ENCODE results near the gene LGALS8.
"Not testable (repeated sequence)": the region's sequence is repeated elsewhere in the genome, so short reads cannot be mapped to it uniquely, and the experiment has no call there.

The LGALS8 gene

DNA sequence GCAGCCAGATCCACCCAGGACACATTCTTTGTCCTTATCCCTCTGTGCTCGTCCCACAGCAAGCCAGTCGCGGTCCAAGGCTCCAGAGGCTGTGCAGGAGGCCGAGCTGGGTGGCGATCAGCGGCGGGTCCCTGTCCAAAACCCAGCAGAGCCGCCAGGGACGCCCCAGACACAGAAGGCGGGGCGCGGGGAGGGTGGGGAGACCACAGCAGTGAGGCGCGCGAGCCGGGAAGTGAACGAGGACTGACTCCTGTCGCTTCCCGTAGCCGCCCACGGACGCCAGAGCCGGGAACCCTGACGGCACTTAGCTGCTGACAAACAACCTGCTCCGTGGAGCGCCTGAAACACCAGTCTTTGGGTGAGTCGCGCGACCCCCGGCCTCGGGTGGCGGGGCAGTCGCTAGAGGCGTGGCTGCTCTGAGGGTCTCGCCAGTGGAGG is at the start of gene LGALS8:
TSS of gene LGALS8 (plus strand) at position 279 of the 438 bp plus-strand sequence. CDS start 2,089 bp downstream, outside the sequence.
- peak; percentile 67 to 76 for DNase-seq (ENCODE audit: low read depth in 2 of 2)

DNA sequence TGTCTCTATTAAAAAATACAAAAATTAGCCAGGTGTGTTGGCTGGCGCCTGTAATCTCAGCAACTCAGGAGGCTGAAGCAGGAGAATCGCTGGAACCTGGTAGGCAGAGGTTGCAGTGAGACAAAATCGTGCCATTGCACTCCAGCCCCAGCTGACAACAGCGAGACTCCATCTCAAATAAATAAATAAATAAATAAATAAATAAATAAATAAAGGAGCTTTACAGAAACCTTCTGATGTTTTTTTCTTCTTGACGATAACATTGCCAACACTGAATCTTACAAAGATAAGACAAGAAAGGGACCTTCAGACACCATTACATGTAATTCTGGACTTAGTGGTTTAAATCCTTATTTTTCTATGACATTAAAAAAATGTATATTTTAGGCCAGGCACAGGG is 47.8 kb upstream of the LGALS8 start:
- DNase-seq (ENCODE audit: low read depth in 2 of 2), result no peak

DNA sequence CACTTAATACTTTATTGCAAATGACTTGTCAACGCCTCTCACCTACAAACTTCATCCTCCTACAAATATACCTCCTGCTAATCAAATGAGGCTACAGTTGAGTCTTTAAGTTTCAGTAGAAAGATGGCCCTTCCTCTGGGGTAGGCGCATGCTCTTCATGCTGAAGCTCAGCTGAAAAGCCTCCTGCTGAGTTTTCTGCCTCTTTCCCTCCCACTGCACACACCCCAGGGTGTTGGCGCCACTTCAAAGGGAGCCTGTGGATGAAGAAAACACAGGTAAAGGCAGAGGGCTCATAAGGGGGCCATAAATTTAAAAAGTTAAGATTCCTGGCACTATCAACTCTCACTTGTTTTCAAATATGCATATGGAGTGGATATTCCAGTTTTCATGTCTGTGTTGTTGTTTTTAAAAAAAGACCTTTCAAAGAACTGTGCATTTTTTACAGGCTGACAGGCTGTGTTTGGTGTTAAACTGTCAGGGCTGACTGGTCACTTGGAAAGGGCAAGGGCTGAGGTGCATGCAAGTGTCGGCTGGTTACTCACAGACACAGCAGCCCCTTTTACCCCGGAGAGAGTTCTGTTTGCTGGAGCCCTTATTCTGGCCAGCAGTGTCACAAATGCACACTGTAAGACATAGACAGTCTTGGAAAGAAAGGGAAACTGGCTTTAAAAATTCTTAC is 42.9 kb upstream of the LGALS8 start:
- DNase-seq (ENCODE audit: low read depth in 2 of 2), result no peak

DNA sequence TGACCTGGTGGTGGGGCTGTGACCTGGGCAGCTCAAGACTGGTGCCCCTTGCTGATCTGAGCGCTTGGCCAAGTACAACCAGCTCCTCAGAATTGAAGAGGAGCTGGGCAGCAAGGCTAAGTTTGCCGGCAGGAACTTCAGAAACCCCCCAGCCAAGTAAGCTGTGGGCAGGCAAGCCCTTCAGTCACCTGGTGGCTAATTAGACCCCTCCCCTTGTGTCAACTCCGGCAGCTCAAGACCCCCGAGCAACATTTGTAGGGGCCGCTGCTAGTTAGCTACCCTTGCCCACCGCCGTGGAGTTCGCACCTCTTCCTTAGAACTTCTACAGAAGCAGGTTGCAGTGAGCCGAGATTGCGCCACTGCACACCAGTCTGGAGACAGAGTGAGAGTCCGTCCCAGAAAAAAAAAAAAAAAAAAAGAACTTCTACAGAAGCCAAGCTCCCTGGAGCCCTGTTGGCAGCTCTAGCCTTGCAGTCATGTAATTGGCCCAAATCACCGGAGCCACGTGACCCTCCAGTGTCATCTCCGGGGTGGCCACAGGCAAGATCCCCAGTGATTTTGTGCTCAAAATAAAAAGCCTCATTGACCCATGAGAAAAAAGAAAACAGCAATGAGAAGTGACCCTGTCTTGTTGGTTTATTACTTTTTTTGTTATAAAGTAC is 39.3 kb upstream of the LGALS8 start:
- no peak for DNase-seq (ENCODE audit: low read depth in 2 of 2)

DNA sequence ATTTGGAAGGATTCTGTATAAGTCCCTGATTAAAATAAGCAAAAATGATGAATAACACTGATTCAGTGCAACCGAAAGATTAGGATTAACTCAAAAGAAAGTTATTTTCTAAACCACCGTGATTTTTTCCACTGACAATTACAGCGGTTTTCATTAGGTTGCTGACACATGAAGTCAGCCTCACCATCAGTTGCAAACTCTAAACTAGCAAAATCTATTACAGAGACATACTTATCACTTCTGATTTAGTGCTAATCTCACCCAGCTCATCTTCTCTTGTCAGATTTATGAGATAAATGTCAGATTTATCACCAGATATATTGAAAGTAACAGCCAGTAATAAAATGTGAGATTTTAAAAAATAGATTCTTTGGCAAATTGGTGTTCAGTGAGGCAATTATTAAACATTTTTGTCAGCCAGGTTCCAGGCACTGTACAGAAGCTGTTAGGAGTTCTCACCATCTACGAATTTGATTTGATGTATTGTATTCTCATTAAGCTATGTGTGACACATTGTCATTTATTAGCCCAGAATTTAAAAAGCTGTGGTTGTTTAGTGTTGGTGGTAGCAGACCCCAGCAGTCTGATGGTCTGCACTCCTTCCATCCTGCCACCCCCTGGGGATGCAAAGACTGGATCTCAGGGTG is 37.3 kb upstream of the LGALS8 start:
- DNase-seq (ENCODE audit: low read depth in 2 of 2), result no peak

DNA sequence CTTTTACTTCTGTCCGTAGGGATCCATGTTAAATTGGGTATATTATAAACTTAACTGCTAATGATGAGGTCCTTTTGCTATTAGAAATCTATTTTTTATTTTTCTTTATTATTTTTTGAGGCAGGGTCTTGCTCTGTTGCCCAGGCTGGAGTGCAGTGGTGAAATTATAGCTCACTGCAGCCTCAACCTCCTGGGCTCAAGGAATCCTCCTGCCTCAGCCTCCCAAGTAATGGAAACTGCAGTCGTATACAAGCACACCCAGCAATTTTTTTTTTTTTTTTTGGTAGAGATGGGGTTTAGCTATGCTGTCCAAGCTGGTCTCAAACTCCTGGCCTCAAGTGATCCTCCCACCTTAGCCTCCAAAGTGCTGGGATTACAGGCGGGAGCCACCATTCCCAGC is 34.6 kb upstream of the LGALS8 start:
- not testable (repeated sequence) for DNase-seq (ENCODE audit: low read depth in 2 of 2)

DNA sequence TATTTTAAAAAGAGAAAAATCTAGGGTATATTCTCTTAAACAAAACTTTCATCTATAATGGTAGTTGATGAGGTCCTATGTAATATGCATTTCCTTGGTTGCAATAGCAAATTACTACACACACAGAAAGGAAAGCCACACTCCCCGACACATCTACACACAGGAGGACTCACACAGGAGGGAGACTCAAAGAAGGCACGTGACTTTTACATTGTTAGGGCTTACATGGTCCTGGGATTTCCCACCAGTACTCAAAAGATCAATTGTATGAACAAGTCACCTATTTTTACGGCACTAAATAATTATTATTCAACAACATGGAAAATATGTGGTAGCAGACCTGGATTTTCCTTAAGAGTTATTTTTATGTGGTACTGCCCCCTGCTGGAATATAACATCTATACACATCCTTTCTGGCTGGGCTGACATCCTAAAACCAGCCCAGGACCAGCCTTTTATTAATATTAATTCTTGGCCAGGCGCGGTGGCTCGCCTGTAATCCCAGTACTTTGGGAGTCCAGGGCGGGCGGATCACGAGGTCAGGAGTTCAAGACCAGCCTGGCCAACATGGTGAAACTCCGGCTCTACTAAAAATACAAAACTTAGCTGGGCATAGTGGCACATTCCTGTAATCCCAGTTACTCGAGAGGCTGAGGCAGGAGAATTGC is 33.9 kb upstream of the LGALS8 start:
- no peak for DNase-seq (ENCODE audit: low read depth in 2 of 2)

DNA sequence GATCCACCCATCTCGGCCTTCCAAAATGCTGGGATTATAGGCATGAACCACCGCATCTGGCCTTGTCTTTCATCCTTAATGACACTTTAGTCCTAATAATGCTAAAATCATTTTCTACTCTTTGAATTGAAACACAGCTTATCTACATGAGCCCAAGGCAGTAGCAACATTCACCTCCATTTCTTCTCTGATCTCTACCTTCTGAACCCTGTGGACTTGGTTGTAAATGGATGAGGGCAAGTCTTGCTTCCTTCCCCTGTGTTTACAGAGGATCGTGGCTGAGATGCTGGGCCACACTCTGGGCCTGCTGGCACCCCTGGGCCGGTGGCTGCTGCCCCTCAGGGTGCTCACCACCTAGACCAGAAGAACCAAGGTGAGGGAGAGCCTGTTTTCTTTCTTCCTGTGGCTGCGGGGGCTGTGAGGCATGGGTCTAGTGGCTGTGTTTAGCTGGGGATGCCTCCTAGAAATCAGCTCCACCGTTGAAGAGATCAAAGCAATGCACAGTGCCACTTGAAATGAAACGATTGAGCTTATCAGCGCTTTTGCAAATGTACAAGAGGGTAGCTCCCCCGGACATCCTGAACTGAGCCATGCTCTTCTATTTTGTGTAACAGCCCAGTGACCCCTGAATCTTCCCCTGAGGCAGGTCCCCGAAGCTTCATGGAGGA is 32.2 kb upstream of the LGALS8 start:
- DNase-seq (ENCODE audit: low read depth in 2 of 2), result no peak

DNA sequence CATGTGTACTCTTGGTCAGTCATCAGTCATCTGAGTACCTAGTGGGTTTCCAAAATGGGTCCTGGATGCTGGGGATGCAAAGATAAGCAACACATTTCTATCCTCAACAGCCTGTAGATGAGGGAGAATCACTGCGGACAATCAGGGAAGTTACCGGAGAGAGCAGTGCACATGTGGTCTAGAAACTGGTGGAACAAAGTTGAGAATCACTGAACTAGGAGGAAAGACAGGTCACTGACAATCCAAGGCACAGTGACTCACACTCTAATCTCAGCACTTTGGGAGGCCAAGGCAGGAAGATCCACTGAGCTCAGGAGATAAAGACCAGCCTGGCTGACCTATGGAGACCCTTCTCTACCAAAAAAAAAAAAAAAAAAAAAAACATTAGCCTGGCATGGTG is 31.4 kb upstream of the LGALS8 start:
- no peak for DNase-seq (ENCODE audit: low read depth in 2 of 2)

DNA sequence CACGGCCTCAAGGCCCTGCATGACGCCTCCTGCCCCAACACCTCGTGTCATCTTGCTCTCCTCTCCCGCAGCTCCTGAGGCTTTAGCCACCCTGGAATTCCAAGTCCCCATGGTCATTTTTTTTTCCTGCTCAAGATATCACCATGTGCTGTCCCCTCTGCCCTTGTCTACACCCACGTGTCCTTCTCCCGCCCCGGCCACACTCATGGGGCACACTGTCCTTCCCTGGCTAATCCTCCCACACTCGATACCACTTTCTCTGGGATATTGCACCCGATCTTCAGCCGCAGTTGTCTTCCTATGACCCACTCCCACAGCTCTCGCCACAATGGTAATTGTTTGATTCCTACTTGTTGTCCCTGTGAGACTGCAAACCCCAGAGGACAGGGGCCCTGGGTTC is 29.7 kb upstream of the LGALS8 start:
- DNase-seq (ENCODE audit: low read depth in 2 of 2), result no peak

DNA sequence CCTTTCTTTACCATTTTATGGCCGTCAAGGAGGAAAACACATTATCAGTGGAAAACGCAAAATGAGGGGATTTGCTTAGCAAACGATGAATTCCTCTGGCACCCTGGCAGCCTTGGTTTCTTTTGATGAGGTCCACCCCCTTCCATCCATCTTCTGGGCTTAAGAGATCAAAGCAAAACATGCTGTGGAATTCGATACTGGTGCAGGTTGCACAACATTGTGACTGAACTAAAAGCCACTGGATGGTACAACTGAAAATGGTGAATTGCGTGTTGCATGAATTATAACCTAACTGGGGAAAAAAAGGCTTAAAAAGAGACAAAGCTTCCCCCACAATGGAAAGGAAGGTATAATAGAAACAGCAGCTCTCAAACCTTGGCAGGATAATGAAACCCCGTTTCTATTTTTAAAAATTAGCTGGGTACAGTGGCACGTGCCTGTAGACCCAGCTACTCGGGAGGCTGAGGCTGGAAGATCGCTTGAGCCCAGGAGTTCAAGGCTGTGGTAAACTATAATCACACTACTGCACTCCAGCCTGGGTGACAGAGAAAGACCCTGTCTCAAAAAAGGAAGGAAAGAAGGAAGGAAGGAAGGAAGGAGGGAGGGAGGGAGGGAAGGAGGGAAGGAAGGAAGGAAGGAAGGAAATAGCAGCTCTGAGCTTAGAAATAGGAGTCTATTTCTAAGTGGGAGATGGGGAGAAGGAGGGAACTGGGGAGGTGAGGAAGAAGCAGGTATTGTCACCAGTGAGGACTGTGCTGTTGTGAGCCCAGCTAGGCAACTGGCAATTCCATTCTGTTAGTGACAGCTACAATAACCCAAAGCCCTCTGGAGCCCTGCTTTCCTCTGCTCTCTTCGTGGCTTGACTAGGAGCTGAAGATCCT is 29.0 kb upstream of the LGALS8 start:
- no peak for DNase-seq (ENCODE audit: low read depth in 2 of 2)

DNA sequence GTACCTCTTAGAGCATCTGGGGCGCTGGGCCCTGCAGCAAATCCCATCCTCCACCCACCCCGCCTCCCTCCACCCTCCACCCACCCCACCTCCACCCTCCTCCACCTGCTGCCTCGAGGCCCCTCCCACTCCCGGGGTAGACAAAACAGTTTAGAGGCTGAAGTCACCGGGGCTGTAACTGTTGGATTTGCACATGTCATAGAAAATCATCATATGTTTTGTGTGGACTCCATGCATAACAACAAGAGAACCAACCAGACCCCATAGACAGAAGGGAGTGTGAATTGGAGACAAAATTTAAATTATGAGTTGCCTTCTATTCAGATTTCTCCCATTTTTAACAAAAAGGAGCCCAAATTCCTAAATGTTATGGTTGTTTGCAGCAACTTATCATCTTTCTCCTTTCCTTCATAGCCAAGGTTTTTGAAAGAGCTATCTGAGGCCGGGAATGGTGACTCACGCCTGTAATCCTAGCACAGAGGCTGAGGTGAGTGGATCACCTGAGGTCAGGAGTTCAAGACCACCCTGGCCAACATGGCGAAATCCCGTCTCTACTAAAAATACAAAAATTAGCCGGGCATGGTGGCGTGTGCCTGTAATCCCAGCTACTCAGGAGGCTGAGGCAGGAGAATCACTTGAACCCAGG is 28.2 kb upstream of the LGALS8 start:
- DNase-seq (ENCODE audit: low read depth in 2 of 2), result no peak

DNA sequence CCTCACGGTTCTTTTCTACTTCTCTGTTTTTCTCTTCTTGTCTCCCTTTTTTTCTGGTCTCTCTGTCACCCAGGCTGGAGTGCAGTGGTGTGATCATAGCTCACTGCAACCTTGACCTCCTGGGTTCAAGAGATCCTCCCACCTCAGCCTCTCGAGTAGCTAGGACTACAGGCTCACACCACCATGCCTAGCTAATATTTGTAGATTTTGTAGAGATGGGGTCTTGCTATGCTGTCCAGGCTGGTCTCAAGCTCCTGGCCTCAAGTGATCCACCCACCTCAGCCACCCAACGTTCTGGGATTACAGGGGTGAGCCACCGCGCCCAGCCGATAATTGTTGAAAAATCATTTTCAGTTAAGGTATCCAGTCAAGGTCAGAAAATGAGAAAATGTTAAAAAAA is 25.9 kb upstream of the LGALS8 start:
- no peak for DNase-seq (ENCODE audit: low read depth in 2 of 2)

DNA sequence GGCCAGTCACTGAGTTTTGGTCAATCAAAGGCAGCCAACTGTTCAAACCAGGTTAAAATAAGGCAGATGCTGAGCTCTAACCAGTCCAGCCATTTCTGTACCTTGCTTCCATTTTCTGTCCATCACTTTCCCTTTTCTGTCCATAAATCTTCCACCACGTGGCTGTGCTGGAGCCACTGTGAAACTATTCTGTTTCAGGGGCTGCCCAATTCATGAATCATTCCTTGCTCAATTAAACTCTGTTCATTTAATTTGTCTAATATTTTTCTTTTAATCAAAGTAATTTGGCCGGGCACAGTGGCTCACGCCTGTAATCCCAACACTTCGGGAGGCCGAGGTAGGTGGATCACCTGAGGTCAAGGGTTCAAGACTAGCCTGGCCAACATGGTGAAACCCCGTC is 22.7 kb upstream of the LGALS8 start:
- no peak for DNase-seq (ENCODE audit: low read depth in 2 of 2)

DNA sequence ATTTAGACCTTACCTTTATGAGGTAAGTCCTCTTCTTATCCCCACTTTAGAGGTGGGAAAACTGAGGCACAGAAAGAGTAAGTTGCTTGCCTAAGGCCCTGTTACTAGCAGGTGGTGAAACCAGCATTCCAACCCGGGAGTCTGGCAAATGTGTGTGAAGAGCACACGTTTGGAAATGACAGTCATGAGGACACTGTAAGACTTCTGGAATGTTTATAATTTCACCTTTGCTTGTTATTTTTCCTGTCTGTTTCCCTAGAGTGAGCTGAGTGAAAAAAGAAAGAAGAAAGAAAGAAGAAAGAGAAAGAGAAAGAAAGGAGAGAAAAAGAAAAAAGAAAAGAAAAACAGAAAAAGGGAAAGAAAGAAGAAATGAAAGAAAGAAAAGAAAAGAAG is 21.2 kb upstream of the LGALS8 start:
- no peak for DNase-seq (ENCODE audit: low read depth in 2 of 2)

DNA sequence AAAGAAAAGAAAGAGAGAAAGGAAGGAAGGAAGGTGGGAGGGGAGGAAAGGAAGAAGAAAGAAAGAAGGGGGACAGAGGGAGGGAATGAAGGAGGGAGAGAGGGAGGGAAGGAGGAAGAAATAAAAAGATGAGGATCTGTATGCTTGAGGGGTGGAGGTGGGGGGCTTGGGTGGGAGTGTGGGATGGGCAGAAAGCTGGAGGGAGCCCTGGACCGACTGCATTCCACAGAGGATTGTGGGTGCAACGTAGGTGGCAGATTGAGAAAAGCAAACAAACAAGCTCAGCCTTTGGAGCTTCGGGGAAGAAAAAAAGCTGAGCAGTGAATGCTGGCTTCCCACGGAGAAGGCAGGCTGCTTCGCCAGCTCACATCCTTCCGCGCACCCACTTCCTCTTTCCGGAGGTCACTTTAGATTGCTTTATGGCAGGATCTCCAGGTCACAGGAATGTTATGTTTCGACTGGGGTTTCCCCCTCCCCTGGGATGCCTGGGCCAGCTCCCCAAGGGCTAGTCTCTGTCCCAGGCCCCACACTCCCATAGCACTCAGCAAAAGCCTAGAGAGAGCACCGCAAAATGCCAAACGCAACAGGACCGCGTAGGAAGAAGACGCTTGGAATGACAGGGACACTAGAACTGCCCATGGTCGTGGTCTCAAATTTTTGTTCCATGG is 20.7 kb upstream of the LGALS8 start:
- DNase-seq (ENCODE audit: low read depth in 2 of 2), result no peak

DNA sequence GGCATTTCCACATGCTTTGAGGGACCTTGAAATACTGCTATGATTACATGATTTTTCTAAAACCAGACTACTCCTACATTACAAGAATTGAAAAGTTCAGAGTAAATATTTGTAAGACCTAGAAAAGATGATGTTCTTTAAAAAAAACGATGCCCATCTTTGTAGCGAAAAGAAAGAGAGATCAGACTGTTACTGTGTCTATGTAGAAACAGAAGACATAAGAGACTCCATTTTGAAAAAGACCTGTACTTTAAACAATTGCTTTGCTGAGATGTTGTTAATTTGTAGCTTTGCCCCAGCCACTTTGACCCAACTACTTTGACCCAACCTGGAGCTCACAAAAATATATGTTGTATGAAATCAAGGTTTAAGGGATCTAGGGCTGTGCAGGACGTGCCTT is 19.4 kb upstream of the LGALS8 start:
- not testable (repeated sequence) for DNase-seq (ENCODE audit: low read depth in 2 of 2)

DNA sequence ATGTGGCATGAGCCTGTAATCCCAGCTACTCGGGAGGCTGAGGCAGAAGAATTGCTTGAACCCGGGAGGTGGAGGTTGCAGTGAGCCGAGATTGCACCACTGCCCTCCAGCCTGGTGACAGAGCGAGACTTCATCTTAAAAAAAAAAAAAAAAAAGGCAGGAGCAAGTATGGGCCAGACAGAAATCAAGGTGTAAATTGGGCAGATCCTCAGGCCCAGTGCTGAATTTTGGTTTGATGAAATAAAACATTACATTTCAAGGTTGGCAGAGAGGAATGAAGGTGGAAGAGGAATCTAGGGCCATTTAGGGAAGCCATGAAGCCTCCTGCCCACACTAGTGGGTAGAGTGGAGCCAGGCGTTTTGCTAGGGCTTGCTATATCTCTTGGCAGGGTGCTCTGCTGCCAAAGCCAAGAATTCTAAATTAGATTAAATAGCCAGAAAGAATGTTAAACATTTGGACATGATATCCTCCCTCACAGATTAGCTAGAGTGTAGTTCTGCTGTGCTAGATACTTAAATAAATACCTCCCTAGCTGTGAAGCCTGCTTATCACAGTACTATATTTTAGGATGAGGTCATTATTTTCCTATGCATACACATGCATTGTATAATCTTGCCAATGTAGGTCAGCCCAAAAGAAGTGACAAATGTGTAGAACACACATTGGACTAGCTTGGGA is 16.6 kb upstream of the LGALS8 start:
- DNase-seq (ENCODE audit: low read depth in 2 of 2), result no peak

DNA sequence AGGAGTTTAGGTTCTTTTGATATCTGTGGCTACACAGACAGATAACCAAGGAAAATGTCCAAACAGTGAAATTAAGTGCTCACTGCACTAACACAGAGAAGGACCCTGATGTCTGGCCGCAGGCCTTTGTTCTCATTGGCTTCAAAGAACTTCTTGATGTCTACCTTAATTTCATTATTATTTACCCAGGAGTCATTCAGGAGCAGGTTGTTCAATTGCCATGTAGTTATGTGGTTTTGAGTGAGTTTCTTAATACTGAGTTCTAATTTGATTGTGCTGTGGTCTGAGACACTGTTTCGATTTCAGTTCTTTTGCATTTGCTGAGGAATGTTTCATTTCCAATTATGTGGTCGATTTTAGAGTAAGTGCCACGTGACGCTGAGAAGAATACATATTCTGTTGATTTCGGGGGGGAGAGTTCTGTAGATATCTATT is 15.2 kb upstream of the LGALS8 start:
- DNase-seq (ENCODE audit: low read depth in 2 of 2), result no peak
